Measurements from ENCODE around the gene FBXO27. TPM values are rescaled to one million over a fixed set of nuclear protein-coding genes. Genes with fewer than 3 reads are reported as not detected.

Gene FBXO27
- 2.7 TPM for total RNA-seq

GRCh38 chr19:39032063-39032918 is at the start of gene FBXO27:
Gene FBXO27, minus strand, starts transcription at chr19:39032549. Its CDS starts 322 bp downstream, at chr19:39032227.

GRCh38 chr19:38975214-38975860 is 57.0 kb downstream of the FBXO27 start, which contains the start of gene FBXO17:
Gene FBXO17, minus strand, starts transcription at chr19:38975742. Its CDS starts 25,423 bp downstream, at chr19:38950319.

Other genes with a start within 250 kb of the FBXO27 start
- gene LGALS7B, start 243.3 kb downstream of the FBXO27 start, total RNA-seq: 1.2 TPM
- gene LGALS4, start 219.6 kb downstream of the FBXO27 start, total RNA-seq: 0.53 TPM
- 96.1 TPM for gene ECH1, start 200.8 kb downstream of the FBXO27 start, total RNA-seq
- 311 TPM for gene HNRNPL, start 182.6 kb downstream of the FBXO27 start, total RNA-seq
- 10.0 TPM for gene RINL, start 154.3 kb downstream of the FBXO27 start, total RNA-seq
- 58.4 TPM for gene SIRT2, start 132.9 kb downstream of the FBXO27 start, total RNA-seq
- 11.9 TPM for gene NFKBIB, start 132.6 kb downstream of the FBXO27 start, total RNA-seq
- gene CCER2, start 120.4 kb downstream of the FBXO27 start, total RNA-seq: 0.29 TPM
- 33.7 TPM for gene SARS2, start 101.8 kb downstream of the FBXO27 start, total RNA-seq
- 33.2 TPM for gene MRPS12, start 101.6 kb downstream of the FBXO27 start, total RNA-seq
- 67.2 TPM for gene FBXO17, start 56.8 kb downstream of the FBXO27 start, total RNA-seq
- gene ACP7, start 51.8 kb upstream of the FBXO27 start, total RNA-seq: 0.23 TPM
- 38.0 TPM for gene PAK4, start 93.2 kb upstream of the FBXO27 start, total RNA-seq
- gene NCCRP1, start 164.4 kb upstream of the FBXO27 start, total RNA-seq: 2.3 TPM
- gene SYCN, start 171.7 kb upstream of the FBXO27 start, total RNA-seq: not detected
- not detected for gene IFNL3, start 212.5 kb upstream of the FBXO27 start, total RNA-seq
- not detected for gene IFNL4, start 216.3 kb upstream of the FBXO27 start, total RNA-seq
- gene IFNL2, start 235.8 kb upstream of the FBXO27 start, total RNA-seq: not detected